GM23338 (cell line): ENCODE measurements around the gene PROKR1.
"Not testable (repeated sequence)": the region's sequence is repeated elsewhere in the genome, so short reads cannot be mapped to it uniquely, and the experiment has no call there.

ENCODE experiments used
- CREB1 ChIP-seq: fragments of 250-450 bp; sonication (Bioruptor Pico); IDR thresholded peaks from 2 replicates; pipeline ENCODE4 v1.5.0; 2020; ENCODE audit warnings: low read depth, mild to moderate bottlenecking, moderate library complexity
- CTCF ChIP-seq, 2 experiments: fragments of 200-600 bp in 1 of 2; sonication (generic) in 1 of 2; conservative IDR thresholded peaks; 2 replicates each; pipeline versions ENCODE4 v1.5.1 to v1.6.1; 2016 to 2017; ENCODE audit warnings: antibody characterized with exemption in 2 of 2, low read depth in 2 of 2, mild to moderate bottlenecking in 2 of 2, moderate library complexity in 1 of 2
- EZH2 ChIP-seq: fragments of 200-600 bp; sonication (generic); IDR thresholded peaks from one replicate; pipeline ENCODE4 v1.8.0; 2017; ENCODE audit warnings: antibody characterized with exemption, mild to moderate bottlenecking, low read depth; ENCODE audit not compliant: unreplicated experiment
- EZH2phosphoT487 ChIP-seq: fragments of 200-600 bp; sonication (generic); IDR thresholded peaks from one replicate; pipeline ENCODE4 v1.8.1; 2018; ENCODE audit warnings: antibody characterized with exemption; ENCODE audit not compliant: unreplicated experiment
- NANOG ChIP-seq: IDR thresholded peaks from 2 replicates; pipeline ENCODE4 v1.6.1; 2016; ENCODE audit warnings: antibody characterized with exemption, borderline replicate concordance
- POLR2AphosphoS5 ChIP-seq: IDR thresholded peaks from 2 replicates; pipeline ENCODE4 v1.6.1; 2016; ENCODE audit warnings: antibody characterized with exemption, low read depth
- REST ChIP-seq: IDR thresholded peaks from one replicate; pipeline ENCODE4 v1.6.1; 2018; ENCODE audit warnings: antibody characterized with exemption; ENCODE audit not compliant: unreplicated experiment
- ZNF462 ChIP-seq: fragments of 250-450 bp; sonication (Bioruptor Pico); IDR thresholded peaks from 2 replicates; pipeline ENCODE4 v1.5.0; 2020; ENCODE audit warnings: mild to moderate bottlenecking, moderate library complexity

- TF ChIP-seq ZNF462 (CRISPR knock-in tag); CTCF (conservative IDR thresholded peaks at IDR 0.05; ENCODE audit: low read depth in 2 of 2); NANOG; EZH2phosphoT487; POLR2AphosphoS5; EZH2; REST; CREB1 (CRISPR knock-in tag): not testable (repeated sequence)
Observed at GRCh38 chr2:68595493-68595785, 47.9 kb upstream of the PROKR1 start.
